HUES48 (cell line): ENCODE data around the gene PLCH1.

Experiments
- H3K27ac ChIP-seq: one replicate; pipeline ENCODE4 v1.7.0; 2013; ENCODE audit warnings: low read depth, low read length, inconsistent platforms
- H3K27me3 ChIP-seq: 2 replicates; pipeline ENCODE4 v1.6.1; 2013; ENCODE audit warnings: mild to moderate bottlenecking, low read length; ENCODE audit not compliant: control insufficient read depth, insufficient read depth
- H3K36me3 ChIP-seq: 2 replicates; pipeline ENCODE4 v1.6.1; 2013; ENCODE audit warnings: low read length; ENCODE audit not compliant: control insufficient read depth, insufficient read depth
- H3K4me1 ChIP-seq: 2 replicates; pipeline ENCODE4 v1.6.1; 2013; ENCODE audit warnings: mild to moderate bottlenecking, low read length; ENCODE audit not compliant: control insufficient read depth, insufficient read depth
- H3K4me3 ChIP-seq: 2 replicates; pipeline ENCODE4 v1.5.1; 2013; ENCODE audit warnings: mild to moderate bottlenecking, low read depth, low read length
- H3K9ac ChIP-seq: 2 replicates; pipeline ENCODE4 v1.6.1; 2013; ENCODE audit warnings: mild to moderate bottlenecking, low read depth, low read length, moderate library complexity
- H3K9me3 ChIP-seq: 2 replicates; pipeline ENCODE4 v1.6.1; 2013; ENCODE audit warnings: low read length; ENCODE audit not compliant: control insufficient read depth, insufficient read depth

The PLCH1 gene

DNA sequence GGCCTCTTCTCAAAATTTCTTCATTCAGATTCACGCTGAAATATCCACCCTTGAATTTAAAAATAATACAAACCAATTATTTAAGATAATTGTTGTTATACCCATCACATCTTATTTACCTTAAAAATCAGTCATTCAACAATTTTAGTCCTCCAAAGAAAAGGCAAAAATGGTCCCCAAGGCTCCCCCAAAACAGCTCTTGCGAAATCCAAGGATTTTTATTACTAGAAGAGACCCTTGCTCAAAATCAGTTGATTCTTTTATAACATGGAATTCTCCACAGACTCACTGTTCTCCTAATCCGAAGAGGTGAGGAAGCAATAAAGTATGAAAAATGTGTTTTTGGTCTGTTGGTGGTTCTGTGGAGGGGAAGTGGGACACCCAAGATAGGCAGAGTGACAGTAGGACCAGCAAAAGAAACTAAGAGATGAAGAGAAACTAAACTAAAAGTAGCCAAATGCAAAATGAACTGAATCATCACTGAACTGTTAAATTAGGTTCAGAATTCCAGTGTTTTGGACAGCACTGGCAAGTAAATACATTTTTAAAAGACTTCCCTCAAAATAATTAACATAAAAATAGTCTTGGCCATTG lies 19.1 kb upstream of the PLCH1 start:
- no peaks in the 10 kb centered on the region for H3K36me3 ChIP-seq
- no peaks in the 10 kb centered on the region for H3K4me1 ChIP-seq
- H3K27ac ChIP-seq = no peak overlapping the region
- no peak overlapping the region for H3K9ac ChIP-seq
- H3K9me3 ChIP-seq = no peaks in the 10 kb centered on the region
- H3K27me3 ChIP-seq = no peaks in the 10 kb centered on the region
- no peak overlapping the region for H3K4me3 ChIP-seq

DNA sequence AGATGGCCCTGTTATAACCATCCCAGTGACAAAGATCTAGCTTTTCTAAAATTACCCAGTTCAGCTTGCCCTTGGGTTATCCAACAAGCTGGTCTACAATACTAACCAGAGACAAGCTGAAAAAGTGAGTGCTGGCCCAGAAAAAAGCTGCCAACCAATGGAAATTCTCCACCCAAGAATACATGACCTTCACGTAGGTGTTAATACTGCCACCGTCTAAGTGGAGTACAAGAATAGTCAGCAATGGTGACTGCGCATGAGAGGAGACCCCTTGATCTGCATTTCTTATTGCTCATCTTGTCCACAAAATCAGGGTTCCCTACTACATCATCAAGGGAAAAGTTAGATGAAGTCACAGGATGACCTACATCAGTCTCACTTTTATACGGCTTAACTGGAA lies 15.8 kb upstream of the PLCH1 start:
- no peaks in the 10 kb centered on the region for H3K27me3 ChIP-seq
- no peak overlapping the region for H3K9ac ChIP-seq
- H3K9me3 ChIP-seq = no peaks in the 10 kb centered on the region
- H3K4me1 ChIP-seq = no peaks in the 10 kb centered on the region
- H3K4me3 ChIP-seq = no peak overlapping the region
- H3K36me3 ChIP-seq = no peaks in the 10 kb centered on the region
- H3K27ac ChIP-seq = no peak overlapping the region

DNA sequence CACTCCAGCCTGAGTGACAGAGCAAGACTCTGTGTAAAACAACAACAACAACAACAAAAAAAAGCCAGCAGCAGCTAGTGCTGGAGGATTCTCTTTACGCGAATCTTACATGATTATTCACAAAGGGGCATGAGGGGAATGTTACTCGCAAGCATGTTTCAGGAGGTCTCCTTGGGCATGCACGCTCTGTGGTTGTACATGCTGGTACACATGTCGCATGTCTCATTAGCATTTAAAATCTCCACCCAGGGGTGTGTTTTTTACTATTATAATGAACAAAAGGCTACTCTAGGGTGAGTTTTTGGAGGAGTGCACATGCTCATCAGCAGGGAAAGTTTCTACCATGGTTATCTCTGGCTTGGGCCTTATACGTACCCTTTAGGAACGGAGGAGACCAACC lies 12.7 kb upstream of the PLCH1 start:
- H3K27ac ChIP-seq = no peak overlapping the region
- H3K9me3 ChIP-seq = no peaks in the 10 kb centered on the region
- H3K36me3 ChIP-seq = no peaks in the 10 kb centered on the region
- no peaks in the 10 kb centered on the region for H3K27me3 ChIP-seq
- H3K4me1 ChIP-seq = 0 out of 2 replicates have a peak, but pooled peaks cover under 1% of the 10 kb centered on the region
- H3K9ac ChIP-seq = no peak overlapping the region
- H3K4me3 ChIP-seq = no peak overlapping the region

DNA sequence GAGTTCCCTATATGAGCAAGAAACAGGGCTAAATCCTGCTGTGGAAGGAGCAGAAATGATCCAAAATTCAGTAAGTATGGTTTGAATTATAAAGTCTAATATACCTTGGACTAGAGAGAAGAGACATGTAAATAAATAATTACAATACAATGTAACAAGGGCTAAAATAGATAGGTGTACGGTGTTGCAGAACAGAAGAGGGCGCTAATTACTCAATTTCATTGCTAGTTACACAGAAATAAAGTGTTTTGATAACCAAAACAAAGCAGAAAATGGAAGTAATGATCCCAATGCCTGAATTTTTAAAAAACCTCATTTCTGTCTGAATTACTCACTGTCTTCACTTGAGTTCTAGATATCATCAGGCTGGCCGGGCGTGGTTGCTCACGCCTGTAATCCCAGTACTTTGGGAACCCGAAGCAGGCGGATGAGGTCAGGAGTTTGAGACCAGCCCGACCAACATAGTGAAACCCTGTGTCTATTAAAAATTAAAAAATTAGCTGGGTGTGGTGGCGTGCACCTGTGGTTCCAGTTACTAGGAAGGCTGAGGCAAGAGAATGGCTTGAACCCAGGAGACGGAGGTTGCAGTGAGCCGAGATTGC lies 8.3 kb upstream of the PLCH1 start:
- H3K36me3 ChIP-seq = no peaks in the 10 kb centered on the region
- no peak overlapping the region for H3K4me3 ChIP-seq

DNA sequence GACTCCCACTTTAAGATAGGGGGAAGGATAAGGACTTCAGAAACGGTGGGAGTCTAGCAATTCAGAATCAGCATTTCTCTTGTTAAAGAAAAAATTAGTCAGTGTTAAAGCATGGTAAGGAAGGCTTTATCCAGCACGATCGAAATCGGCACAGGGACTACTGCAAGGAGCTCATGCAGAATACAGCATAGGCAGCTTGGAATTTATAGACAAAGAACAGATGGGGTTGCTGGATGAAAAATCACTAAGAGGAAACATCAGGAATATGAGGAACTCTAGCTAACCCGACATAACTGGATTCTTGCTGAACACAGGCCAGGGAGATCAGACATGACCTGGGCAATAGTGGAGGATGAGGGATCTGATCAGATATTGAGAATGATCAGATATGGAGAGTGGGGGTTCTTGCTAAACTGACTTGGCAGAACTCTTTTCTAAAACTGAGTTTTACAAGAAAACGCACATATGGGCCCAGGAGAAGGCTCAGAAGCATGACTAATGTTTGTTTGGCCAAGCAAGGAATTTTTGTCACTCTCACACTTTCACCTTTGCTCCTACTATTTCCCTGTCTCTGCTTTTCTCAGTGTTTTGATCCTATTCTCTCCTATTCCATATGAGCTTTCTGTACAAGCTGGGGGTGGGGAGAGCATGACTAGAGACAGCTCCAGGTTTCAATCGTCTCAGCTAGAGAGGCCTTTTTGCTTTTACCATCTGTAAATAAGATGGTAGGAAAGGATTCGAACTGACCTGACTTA lies 3.9 kb upstream of the PLCH1 start:
- Histone ChIP-seq H3K4me3 (no peak overlapping the region), H3K27ac (no peak overlapping the region), H3K4me1 (peaks cover 50% of the 10 kb centered on the region)

More for the DNA sequence above, 8.3 kb upstream of the PLCH1 start:
- no peaks in the 10 kb centered on the region for H3K27me3 ChIP-seq
- H3K27ac ChIP-seq = no peak overlapping the region
- no peak overlapping the region for H3K9ac ChIP-seq
- no peaks in the 10 kb centered on the region for H3K9me3 ChIP-seq
- peaks cover 28% of the 10 kb centered on the region for H3K4me1 ChIP-seq

DNA sequence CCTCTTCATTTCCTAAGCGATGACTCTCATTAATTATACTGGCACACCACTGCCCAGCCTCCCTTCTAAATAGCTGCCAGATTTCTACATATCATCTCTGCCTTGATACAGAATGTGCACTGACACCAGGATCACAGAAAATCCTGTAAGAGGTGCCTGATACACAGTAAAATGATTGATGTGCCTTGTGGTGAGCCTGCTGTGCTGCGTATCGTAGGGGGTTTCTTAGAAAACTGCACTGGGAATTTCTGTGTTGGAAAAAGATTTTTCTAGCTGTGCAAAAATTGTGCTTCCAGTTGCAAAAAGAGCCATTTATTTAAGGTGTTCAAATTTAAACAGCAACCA lies 3.0 kb upstream of the PLCH1 start:
- no peaks in the 10 kb centered on the region for H3K9me3 ChIP-seq
- no peak overlapping the region for H3K4me3 ChIP-seq
- H3K4me1 ChIP-seq = peaks cover 54% of the 10 kb centered on the region
- no peaks in the 10 kb centered on the region for H3K36me3 ChIP-seq
- 0 out of 2 replicates have a peak overlapping the region, but pooled peaks have one; percentile 18 for H3K9ac ChIP-seq
- H3K27me3 ChIP-seq = no peaks in the 10 kb centered on the region
- peak overlapping the region; percentile 84 for H3K27ac ChIP-seq

More for the DNA sequence above, 3.9 kb upstream of the PLCH1 start:
- Histone ChIP-seq H3K9me3 (no peaks in the 10 kb centered on the region), H3K36me3 (no peaks in the 10 kb centered on the region), H3K27me3 (no peaks in the 10 kb centered on the region), H3K9ac (no peak overlapping the region)

DNA sequence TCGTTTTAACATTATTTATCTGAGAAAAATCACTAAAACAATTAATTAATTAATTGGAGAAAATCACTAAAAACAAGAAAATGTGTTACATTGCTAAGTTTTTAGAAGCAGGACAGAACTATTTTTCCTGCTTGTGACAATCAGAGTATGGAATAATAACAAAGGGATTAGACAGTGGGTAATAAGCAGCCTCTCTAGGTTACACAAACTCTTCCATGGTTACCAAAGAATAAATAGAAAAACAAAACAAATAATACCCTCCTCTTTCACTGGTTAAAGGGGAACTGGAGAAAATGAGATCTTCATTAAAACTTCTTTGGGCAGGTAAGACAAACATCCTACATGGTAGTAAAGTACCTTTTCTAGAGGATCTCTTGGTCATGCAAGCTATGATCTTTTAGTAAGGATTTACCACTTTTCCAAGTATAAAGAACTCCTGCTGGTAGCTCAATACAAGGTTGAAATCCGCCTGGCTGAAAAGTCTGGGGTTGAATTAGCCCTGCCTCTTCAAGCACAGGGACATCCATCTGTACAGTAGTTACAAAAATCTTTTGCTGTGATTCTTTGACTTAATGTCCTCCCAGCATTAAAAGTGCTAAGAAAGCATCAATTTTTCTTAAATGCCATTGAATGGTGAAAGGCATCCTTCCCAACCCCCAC lies 2.5 kb upstream of the PLCH1 start:
- Histone ChIP-seq H3K36me3 (no peaks in the 10 kb centered on the region), H3K9ac (peak overlapping the region; percentile 18; the same call in 1 of the 2 replicates), H3K27ac (peak overlapping the region; percentile 84), H3K4me3 (peak overlapping the region; percentile 19; the same call in 1 of the 2 replicates), H3K9me3 (no peaks in the 10 kb centered on the region), H3K4me1 (peaks cover 52% of the 10 kb centered on the region), H3K27me3 (no peaks in the 10 kb centered on the region)

DNA sequence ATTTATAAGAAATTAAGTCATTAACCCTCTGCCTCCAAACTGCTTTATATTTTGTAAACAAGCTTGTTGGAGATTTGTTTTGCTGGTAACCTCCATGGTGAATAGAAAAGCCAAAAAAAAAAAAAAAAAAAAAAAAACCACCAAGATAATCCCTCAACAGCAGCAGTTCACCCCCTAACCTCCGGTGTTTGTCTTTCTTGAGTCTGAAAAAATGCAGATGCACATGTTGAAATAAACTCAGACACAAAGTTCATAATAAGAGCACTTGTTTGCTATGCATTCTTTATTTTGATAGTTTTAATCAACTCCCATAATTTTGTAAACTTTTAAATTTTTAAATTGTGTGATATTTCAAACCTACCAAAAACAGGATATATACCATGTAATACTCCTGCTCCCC lies 1.8 kb upstream of the PLCH1 start:
- Histone ChIP-seq H3K4me1 (peaks cover 45% of the 10 kb centered on the region), H3K27ac (peak overlapping the region; percentile 84), H3K9me3 (no peaks in the 10 kb centered on the region), H3K9ac (no peak overlapping the region), H3K4me3 (peak overlapping the region; percentile 49), H3K27me3 (no peaks in the 10 kb centered on the region), H3K36me3 (no peaks in the 10 kb centered on the region)

DNA sequence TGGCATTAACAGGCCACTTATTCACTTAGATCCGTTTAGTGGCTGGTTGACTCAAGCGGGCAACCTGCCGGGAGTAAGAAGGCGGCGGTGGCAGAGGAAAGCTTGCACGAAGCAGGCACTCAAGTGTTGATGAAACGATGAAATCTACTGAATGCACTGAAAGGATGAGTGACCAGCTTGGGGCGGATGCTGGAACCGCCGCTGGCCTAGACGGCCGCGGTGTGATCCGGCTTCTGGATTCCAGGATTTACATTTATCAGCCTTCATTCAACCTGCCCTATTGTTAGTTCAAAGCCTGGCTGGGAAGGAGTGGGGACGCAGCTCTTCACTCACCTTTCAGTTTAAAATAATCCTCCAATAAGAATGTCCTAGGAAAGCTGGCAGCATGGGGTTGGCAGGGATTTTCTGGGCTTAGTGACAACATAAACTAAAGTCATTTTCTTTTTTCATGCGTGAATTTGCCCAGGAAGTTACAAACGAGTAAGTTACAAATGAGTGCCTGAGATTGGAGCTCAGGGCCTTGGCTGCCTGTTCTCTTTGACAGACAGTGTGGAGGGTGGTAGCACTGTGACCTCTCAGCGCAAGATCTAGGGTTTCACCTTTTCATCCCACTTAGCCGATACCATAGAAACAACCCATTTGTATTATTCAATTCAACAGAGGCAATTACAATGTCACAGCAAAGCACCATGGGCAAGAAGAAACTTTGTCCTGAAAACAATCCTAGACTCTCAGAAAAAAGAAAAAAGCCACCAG lies 1.1 kb upstream of the PLCH1 start:
- no peaks in the 10 kb centered on the region for H3K36me3 ChIP-seq
- H3K9me3 ChIP-seq = no peaks in the 10 kb centered on the region
- peak overlapping the region; percentile 84 for H3K27ac ChIP-seq
- peaks cover 44% of the 10 kb centered on the region for H3K4me1 ChIP-seq
- H3K9ac ChIP-seq = no peak overlapping the region
- peak overlapping the region; percentile 49 for H3K4me3 ChIP-seq
- no peaks in the 10 kb centered on the region for H3K27me3 ChIP-seq

DNA sequence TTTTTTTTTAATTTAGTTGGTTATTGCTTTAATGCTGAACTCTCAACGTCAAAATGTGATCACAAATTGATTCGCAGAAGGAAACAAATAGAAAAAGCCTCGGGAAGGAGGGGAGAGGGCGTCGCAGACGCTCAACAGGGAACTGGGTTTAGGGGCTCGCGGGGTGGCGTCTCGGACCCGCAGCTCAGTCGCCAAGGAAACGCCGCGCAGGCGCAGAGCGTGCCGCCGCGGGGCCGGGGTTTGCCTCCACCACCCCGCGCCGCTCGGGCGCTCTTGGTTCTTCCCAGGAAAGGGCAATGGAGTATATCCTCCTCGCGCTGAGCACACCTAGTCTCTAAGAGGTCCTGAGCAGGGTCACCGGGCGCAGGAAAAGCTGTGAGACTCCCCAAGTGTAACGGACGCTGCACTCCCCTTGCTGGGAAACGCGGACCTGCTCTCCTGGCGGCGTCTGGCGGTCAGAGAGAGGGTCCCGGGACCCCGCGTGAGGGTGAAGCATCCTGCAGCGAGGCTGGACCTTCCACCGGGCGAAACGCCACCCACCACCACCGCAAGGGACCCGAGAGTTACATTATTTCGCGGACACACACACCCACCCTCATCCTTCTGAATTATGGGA lies 753 bp downstream of the PLCH1 start:
- no peaks in the 10 kb centered on the region for H3K27me3 ChIP-seq
- peak overlapping the region; percentile 59 for H3K9ac ChIP-seq
- no peaks in the 10 kb centered on the region for H3K36me3 ChIP-seq
- H3K9me3 ChIP-seq = no peaks in the 10 kb centered on the region
- H3K4me3 ChIP-seq = peak overlapping the region; percentile 88
- H3K27ac ChIP-seq = peak overlapping the region; percentile 72
- peaks cover 35% of the 10 kb centered on the region for H3K4me1 ChIP-seq
